HG03103 (cell line): ENCODE measurements around the gene PRSS53.

Experiments used
- ATAC-seq: cut with Tn5 transposase; IDR thresholded peaks from one replicate; pipeline ENCODE4 v1.9.1; 2021; ENCODE audit warnings: low read depth; ENCODE audit not compliant: unreplicated experiment

PRSS53 gene

GRCh38 chr16:31099860-31100638, 11.3 kb upstream of the PRSS53 start:
- no peak for ATAC-seq

- peak; percentile 84 for ATAC-seq
These were observed 5.8 kb upstream of the PRSS53 start, which contains the start of gene VKORC1 for GRCh38 chr16:31094424-31095120. VKORC1 (minus strand) TSS chr16:31094797; CDS start chr16:31094729, 68 bp downstream.

DNA sequence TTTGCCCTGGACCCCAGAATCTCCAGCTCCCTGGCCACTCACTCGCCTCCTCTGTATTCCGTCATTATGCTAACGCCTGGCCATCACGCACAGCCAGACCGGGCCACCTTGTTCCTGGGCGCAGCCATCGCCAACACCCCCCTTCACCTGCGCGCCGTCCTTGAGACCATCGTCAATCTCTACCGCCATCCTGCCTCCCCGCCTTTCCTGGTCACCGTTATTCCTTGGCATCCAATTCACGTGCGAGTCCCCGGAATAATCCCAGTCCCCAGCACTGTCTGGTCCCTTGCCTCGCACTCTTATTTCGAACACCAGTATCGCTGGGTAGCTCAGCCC, 5.3 kb upstream of the PRSS53 start:
- ATAC-seq: no peak

- ATAC-seq: no peak
These were observed 4.5 kb upstream of the PRSS53 start for GRCh38 chr16:31093132-31093703.

DNA sequence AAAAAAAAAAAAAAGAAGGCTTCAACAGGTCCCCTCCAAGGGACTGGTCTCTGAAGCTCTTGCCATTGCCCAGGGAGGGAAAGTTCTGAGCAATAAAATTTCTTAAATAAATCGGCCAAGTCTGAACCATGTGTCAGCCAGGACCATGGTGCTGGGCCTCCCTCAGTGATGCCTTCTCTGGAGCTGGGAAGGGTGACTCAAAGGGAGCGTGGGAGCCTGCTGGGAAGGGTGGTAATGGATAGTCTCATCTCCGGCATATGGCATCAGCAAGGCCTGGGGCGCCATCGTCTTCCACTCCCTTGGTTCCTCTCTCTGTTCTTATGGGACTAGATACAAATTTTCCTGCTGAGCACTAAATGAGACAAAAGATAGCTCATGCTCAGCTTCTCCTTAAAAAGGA, 3.6 kb upstream of the PRSS53 start:
- no peak for ATAC-seq

DNA sequence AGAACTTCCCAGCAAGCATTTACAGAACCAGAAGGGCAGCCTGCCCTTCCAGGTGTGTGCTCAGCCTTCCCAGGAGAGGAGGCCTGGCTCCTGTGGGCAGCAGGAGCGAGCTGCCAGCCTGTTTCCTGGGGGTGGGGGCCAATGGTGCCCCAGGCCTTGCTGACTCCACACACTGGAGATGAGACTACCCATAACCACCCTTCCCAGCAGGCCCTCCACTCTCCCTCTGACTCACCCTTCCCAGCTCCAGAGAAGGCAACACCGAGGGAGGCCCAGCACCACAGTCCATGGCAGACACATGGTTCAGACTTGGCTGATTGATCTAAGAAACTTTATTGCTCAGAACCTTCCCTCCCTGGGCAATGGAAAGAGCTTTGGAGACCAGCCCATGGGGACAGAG, 1.8 kb upstream of the PRSS53 start:
- no peak for ATAC-seq

- ATAC-seq: no peak
These were observed 456 bp upstream of the PRSS53 start for GRCh38 chr16:31089199-31089598.

DNA sequence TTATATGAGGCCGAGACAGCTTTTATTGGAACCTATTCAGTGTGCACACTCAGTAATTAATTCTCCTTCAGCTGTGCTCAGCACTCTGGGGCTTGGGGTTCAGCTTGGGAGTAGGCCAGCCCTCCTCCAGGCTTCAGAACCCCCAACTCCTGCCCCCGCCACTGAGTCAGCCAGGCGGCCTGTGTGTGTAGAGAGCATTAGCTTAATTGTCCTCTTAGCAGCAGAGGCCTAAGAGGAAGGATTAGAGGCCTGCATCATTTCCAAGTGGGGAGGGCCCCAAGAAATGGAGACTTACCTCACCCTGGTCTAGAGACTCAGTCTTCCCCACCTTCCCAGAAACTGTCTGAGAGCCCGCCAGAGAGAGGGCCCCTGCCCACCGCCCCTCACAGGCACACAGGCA, 772 bp downstream of the PRSS53 start:
- ATAC-seq: no peak

DNA sequence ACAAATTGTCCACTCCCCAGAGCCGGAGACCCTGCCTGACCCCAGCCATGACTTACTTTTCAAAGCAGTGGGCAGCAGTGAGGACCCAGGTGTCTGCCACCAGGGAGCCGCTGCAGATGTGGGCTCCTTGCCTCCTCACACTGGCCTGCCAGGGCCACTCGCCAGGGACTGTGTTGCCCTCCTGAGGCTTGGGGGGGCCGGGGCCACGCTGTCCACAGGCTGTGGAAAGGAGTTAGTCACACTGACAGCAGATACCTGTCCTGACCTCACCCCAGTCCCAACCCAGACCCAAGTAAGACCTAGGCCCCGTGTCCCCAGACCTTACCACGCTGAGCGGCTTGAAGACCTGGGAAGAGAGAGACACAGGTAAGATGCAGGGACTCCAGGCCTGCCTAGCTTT, 1.3 kb downstream of the PRSS53 start:
- no peak for ATAC-seq

DNA sequence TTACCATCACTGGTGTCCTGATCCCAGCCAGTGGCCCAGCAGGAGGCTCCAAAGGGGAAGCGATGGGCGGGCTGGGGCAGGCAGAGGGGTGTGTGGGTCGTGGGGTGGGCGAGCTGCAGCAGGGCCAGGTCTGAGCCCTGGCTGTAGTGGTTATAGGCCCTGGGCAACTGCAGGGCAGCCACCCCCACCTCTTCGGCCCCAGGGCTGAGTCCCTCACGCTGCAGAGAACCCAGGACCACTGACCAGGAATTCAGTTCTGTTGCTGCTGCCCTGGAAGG, 2.2 kb downstream of the PRSS53 start:
- ATAC-seq: no peak

- ATAC-seq: no peak
These were observed 2.7 kb downstream of the PRSS53 start for GRCh38 chr16:31085873-31086628.

DNA sequence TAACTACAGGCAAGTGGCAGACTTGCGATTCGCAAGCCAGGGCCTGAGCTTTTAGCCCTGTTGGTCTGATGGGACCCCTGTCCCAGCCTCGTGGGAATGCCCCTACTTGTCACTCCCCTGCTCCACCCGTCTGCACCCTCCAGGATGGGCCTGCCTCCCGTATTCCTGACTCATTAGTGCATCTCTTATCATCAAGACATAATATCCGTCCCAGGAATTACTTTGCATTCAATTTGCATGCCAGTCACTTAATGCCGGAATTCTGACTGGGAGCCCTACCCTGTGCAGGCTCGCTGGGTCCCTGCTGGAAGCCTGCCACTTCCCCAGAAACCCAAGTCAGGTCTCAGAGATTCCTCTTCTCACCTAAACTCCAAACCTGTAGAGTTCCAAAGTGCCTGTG, 3.3 kb downstream of the PRSS53 start:
- no peak for ATAC-seq

DNA sequence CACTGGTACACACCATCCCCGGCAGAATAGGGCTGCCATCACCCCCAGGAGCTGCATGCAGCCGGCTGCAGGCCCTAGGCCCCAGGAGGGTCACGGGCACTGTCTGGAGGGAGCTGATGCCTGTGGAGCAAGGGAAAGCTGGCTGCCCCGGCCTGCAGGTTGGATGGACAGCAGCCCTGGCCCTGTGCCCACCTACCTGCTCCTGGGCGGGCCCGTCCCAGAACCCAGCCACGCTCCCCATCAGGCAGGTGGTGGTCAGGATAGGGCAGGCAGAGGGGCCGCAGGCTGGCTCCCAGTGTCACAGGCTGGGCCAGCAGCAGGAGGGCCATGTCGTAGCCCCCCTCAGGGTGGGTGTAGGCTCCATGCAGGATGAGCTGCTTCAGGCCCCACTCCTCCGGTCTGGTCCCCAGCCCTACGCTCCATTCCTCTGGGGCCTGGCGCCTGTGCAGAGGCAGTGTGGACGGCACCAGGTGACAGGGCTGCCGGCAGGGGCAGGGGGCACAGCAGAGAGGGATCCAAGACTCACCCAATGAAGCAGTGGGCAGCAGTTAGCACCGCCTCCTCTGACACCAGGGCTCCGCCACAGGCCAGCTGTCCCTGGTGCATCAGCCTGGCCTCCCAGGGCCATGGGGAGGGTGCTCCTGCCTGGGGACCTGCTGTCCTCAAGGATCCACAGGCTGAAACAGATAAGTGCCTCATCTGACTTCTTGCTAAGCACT, 4.0 kb downstream of the PRSS53 start:
- ATAC-seq: no peak

DNA sequence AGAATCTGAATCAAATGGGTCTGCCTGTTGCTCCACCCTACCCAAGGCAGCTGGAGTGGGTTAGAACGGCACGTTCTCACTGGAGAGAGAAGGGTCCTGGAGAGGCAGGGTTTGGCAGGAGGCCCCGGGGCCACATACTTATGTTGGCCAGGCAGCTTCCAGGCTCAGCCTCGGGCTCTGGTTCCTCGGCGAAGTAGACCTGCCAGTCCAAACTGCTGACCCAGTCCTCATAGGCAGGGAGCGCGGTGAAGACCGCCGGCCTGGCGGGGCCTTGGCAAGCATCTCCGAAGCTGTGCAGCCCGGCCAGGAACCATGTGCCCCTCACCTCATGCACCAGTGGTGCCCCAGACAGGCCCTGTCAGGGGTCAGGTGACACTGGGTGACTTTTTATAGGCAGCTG, 4.8 kb downstream of the PRSS53 start:
- ATAC-seq: no peak

DNA sequence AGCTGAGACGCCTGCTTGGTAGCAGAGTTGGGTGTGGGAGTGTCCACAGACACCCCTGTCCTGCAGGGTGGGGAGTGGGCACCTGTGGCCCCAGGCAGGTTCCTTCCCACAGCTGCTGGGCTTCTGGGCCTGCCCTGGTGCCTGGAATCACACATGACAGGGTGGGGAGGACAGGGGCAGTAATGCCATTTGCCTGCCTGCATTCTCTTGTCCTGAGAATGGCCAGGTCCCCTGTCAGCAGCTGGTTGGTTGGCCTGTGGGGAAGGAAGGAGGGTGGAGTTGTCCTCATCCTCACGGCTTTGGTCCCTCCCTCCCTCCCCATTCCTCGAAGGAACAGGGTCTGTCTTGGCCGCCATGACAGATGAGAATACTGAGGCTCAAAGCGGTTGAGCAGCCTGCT, 5.2 kb downstream of the PRSS53 start:
- ATAC-seq: no peak

- ATAC-seq: no peak
These were observed 5.7 kb downstream of the PRSS53 start for GRCh38 chr16:31083081-31083480.

DNA sequence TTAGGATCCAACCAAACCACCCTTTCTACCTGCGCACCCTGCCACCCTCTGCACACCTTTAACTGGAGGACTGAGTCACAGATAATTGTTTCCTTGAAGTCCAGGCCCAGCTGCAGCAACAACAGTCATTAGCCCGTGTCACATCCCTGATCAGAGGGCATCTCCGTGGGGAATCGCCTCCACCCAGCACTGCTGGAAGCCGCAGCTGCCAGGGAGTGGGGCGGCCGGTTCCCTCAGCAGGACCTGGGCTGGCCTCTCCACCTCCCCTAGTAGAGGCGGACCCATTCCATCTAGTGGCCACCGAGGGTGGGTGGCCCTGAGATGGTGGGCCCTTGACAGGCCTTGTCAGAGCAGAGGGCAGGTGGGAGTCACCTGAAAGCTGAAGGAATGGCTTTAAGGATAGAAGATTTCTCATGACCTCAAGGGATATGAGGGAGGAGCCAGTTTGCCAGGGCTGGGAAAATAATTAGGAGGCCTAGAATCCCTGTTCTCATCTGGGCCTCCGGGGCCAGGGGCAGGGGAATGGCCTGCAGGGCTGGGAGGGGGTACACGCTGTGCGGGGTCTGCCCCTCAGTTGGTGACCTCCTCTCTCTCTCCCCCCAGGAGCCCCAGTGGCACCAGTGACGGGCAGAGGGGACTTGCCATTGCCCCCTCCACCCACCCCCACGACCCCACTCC, 6.2 kb downstream of the PRSS53 start:
- no peak for ATAC-seq

DNA sequence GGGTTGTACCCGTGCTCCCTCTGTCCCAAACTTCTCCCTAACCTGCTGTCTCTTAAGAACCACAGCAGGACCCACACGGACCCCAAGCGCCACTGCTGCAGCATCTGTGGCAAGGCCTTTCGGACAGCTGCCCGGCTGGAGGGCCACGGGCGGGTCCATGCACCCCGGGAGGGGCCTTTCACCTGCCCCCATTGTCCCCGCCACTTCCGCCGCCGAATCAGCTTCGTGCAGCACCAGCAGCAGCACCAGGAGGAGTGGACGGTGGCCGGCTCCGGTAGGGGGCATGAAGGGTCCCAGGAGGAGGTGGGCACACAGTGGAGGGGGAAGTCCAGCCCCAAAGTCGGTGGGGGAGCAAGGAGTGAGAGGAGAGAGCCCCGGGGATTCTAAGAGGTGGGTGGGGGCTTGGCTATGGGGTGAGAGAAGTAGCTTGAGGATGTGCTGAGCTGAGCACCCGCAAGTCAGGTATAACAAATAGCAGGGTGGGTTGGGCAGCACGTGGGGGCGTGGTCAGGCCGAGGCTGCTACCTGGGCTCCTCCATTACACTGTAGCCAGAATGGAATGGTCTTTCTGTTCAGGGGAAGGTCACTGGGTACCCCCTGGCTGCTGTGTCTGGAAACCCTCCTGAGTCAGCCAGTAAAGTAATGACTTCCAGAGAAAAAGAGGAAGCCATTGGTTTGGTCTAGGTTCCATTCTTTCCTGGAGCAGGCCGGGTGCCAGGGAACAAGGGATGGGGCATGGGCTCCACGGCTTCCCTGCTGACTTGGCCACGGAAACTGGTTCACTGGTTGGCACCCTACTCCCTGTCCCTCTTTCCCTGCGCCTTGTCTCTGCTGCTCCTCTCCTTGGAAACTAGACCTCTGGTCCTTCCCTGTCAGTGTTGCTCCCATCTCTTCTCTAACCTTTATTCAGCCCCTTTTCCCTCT, 7.1 kb downstream of the PRSS53 start:
- ATAC-seq: no peak

- ATAC-seq: no peak
These were observed 7.9 kb downstream of the PRSS53 start for GRCh38 chr16:31080756-31081419.
